T1000 (cell line): ENCODE data around the gene PRTFDC1.
A peak's percentile ranks its signal among the peaks of the same experiment; 100 is the strongest.
"Not testable (repeated sequence)": the region's sequence is repeated elsewhere in the genome, so short reads cannot be mapped to it uniquely, and the experiment has no call there.

ENCODE experiments used
- DNase-seq: peaks from one replicate; lab custom pipeline; 2025; ENCODE audit warnings: mixed read lengths; lab: John Stamatoyannopoulos, UW

Gene PRTFDC1

GRCh38 chr10:24843256-24843655, 109.2 kb downstream of the PRTFDC1 start:
- DNase-seq, result no peak

DNA sequence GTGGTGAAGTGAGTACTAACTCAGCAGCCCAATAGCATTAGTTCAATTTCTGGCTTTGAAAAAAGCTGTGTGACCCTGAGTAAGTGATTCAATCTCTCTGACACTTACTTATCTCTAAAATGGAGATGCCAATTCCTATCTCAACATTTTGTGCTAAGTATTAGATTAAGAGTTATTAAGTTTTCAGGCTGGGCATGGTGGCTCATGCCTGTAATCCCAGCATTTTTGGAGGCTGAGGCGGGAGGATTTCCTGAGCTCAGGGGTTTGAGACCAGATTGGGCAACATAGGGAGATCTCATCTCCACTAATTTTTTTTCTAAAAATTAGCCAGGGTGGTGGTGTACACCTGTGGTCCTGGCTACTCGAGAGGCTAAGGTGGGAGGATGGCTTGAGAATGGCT, 109.5 kb downstream of the PRTFDC1 start:
- DNase-seq, result no peak

- DNase-seq, result no peak
These were observed 110.9 kb downstream of the PRTFDC1 start for GRCh38 chr10:24841530-24841929.

DNA sequence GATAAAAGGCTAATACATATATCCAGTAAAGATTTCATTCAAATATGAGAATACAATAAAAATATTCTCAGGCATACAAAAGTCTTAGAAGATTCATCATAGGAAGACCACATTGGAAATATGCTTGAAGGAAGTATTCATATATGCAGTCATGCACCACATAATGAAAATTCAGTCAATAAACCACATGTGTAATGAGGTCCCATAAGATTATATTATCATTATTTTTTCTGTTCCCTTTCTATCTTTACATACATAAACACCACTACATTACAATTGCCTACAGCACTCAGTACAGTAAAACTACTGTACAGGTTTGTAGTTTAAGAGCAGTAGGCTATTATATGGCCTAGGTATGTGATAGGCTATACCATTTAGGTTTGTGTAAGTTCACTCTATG, 111.6 kb downstream of the PRTFDC1 start:
- no peak for DNase-seq

DNA sequence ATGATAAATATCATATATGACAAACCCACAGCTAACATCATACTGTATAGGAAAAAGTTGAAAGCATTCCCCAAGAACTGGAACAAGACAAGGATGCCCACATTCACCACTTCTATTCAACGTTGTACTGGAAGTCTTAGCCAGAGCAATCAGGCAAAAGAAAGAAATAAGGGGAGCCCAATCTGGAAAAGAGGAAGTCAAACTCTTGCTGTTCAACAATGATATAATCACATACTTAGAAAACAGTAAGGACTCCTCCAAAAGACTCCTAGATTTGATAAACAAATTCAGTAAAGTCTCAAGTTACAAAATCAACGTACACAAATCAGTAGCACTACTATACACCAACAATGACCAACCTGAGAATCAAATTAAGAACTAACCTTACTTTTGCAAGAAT, 114.6 kb downstream of the PRTFDC1 start:
- DNase-seq, result not testable (repeated sequence)

DNA sequence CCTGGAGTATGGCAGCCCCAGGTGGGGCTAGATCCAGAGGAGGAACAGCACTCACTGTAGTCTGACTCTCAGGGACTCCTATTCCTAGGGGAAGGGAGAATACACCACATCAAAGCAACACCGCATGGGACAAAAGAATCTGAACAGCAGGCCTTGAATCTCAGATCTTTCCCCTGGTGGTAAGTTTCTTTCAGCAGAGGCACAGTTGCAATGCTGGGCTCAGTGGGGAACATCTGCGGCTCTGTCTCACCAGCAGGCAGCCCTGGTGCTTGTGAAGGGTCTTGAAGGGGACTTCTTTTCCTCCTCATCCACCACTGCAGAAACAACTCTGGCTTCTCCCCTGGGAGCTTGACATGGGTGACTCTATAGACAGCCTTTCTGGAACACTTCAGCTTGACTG, 117.5 kb downstream of the PRTFDC1 start:
- DNase-seq, result no peak

- DNase-seq, result no peak
These were observed 126.4 kb downstream of the PRTFDC1 start for GRCh38 chr10:24826009-24826408.

DNA sequence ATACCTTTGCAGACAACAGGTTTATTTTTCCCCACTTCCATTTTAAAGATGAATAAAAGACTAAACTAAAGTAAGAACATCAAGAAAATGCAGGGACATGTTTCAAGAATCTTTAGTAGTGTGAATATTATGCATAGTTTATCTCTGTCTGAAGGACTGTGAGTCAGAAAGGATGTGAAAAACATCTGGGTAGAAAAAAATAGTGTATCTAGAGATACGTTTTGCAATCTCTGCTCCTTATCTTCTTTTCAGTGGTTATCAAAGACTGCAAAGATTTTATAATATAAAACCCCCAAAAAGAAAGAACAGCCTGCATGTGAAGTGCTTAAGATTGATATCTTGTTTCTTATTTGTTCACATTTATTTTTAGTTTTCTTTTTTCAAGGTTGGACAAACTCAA, 126.9 kb downstream of the PRTFDC1 start:
- DNase-seq, result no peak

GRCh38 chr10:24824536-24824935, 127.9 kb downstream of the PRTFDC1 start:
- no peak for DNase-seq

GRCh38 chr10:24824124-24824523, 128.3 kb downstream of the PRTFDC1 start:
- DNase-seq, result no peak

DNA sequence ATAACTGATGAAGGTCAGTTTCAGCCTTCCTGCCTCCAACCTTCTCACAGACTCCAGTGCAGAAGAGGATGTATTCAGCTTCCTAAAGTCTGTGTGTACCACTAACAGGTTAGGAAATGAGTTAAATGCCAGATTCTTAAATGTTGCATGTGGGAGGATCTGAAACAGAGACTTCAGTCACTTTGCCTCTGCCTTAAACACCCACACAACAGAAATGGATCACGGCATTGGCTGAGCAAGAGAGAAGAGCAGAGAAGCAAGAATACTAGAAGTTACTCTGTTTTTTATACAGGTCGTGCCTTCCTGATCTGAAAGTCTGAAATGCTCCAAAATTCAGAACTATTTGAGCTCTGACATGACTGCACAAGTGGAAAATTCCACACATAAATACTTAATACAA, 129.8 kb downstream of the PRTFDC1 start:
- DNase-seq, result no peak

DNA sequence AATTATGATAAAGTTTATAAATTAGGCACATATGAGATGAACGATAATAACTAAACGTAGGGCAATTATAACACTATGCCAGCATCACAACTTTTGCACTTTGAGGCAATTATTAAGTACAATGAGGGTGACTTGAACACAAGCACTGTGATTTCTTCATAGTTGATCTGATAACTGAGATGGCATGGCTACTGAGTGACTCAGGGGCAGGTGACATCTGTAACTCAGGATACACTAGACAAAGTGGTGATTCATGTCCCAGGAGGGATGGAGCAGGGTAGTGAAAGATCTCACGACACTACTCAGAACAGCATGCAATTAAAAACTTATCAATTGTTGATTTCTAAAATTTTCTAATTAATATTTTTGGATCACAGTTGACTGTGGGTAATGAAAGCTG, 130.4 kb downstream of the PRTFDC1 start:
- no peak for DNase-seq

GRCh38 chr10:24816868-24817396, 135.5 kb downstream of the PRTFDC1 start:
- DNase-seq, result no peak

DNA sequence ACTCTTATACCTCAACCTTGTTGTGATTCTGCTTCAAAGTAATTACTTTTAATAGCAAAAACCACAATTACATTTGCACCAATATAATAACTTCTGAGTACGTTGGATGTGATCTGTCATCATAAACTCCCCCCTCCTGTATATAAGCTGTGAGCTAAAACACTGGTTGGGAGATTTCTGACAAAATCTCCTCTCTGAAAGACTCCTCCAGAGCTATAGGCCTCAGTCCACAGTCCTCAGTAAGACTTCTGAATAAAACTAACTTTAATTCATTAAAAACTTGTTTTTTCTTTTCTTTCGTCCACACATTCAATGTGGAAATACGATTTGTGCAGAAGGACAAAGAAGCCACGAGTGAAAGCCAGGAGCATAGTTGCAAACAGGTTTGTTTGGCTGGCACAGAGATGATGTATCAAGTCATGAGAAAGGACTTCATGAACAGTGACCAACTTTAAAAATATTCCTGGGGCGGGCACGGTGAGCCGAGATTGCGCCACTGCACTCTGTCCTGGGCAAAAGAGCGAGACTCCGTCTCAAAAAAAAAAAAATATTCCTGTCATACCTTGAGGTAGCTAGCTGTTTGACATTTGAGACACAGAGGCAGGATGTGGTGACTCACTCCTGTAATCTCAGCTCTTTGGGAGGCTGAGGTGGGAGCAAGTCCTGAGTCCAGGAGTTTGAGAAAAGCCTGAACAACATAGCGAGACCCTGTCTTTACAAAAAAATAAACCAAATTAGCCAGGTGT, 137.7 kb downstream of the PRTFDC1 start:
- peak; percentile 22 for DNase-seq

GRCh38 chr10:24813856-24814255, 138.6 kb downstream of the PRTFDC1 start:
- no peak for DNase-seq

GRCh38 chr10:24806262-24806661, 146.1 kb downstream of the PRTFDC1 start:
- no peak for DNase-seq

DNA sequence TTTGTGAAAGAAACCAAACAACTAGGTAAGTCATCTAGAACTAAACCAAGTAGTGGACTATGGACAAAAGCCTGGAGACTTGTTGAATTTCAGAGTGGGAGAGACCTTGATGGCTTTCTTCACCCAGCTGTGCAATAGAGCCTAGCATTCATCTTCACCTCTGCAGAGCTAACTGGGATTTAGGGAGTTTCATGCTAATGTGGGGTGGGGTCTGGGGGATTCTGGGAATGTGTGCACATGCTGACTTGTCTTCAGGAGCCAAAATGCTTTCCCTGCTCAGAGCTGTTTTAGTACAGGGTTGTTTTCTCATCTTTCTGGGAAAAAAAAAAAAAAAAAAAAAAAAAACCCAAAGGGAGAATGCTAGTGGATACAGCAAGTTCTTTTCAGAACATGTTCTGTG, 147.4 kb downstream of the PRTFDC1 start:
- no peak for DNase-seq

- DNase-seq, result no peak
These were observed 148.0 kb downstream of the PRTFDC1 start for GRCh38 chr10:24804392-24804791.

GRCh38 chr10:24802378-24802777, 150.0 kb downstream of the PRTFDC1 start:
- DNase-seq, result no peak

DNA sequence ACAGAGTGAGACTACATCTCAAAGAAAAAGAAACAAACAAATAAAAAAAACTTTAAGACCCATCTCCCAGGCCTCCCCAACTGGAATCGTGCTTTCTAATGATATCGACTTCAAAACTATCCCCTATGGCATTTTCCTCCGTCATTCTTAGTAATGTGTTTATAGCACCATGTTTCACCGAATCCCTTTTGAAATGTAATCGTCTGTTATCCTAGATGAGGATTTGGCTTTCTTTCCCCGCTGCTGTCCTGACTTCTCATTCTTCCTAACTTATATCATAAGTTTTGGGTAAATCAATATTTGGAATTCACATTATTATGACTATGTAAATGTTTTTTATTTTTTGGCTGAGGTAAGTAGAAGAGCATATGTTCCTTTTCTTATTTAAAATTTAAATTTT, 151.5 kb downstream of the PRTFDC1 start:
- no peak for DNase-seq
